Vagina (tissue), 2 donors: ENCODE measurements around the gene TSPAN33.

Source experiments
- POLR2A ChIP-seq, 2 donors: fragments of 450-650 bp; IDR thresholded peaks; one replicate each; pipeline ENCODE4 v1.6.1; 2017; ENCODE audit warnings: antibody characterized with exemption in 2 of 2, mild to moderate bottlenecking in 2 of 2, moderate library complexity in 2 of 2
- TF ChIP-seq, protein P1 (sequence below), 3 experiments: fragments of 450-650 bp in 2 of 3; fragments of 200-600 bp in 1 of 3; sonication (generic) in 1 of 3; IDR thresholded peaks; one replicate each; pipeline ENCODE4 v1.5.1; 2017 to 2019; ENCODE audit warnings: antibody characterized with exemption in 3 of 3, mild to moderate bottlenecking in 2 of 3, moderate library complexity in 2 of 3

DNA sequence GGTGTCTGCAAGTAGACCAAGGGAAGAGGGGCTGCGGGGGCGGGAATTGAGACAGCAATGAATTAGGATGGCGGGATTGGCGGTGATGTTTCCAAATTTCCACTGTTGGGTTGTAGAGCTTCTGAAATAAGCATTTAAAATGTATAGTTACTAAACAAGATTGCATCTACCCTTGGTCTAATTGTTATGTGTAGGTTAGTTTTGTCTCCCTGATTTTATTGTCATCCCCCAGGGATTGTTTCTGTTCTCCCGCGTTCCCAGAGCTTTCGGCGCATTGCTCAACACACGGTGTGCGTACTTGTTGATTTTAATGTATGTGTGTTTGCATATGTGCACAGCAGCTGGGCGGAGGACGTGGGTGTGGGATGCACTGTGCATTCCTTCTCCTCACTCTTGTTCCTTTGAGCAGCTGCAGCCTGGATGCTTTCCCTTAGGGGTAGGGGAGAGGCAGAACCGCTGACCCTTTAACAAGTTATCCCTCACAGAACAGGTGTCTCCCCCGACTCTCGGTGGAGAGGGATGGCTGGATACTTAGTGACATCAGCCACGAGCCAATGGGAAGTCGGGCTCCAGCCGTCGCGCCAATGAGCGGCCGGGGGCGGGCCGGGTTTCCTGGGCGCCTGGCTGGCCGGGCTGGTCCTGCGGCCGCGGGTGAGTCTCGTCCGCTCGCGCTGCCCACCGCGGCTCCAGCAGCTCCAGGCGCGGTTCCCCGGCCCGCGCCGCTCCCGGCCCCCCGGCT, at the start of gene TSPAN33:
- TF ChIP-seq, protein P1, sequence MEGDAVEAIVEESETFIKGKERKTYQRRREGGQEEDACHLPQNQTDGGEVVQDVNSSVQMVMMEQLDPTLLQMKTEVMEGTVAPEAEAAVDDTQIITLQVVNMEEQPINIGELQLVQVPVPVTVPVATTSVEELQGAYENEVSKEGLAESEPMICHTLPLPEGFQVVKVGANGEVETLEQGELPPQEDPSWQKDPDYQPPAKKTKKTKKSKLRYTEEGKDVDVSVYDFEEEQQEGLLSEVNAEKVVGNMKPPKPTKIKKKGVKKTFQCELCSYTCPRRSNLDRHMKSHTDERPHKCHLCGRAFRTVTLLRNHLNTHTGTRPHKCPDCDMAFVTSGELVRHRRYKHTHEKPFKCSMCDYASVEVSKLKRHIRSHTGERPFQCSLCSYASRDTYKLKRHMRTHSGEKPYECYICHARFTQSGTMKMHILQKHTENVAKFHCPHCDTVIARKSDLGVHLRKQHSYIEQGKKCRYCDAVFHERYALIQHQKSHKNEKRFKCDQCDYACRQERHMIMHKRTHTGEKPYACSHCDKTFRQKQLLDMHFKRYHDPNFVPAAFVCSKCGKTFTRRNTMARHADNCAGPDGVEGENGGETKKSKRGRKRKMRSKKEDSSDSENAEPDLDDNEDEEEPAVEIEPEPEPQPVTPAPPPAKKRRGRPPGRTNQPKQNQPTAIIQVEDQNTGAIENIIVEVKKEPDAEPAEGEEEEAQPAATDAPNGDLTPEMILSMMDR (IDR thresholded peaks at IDR 0.05): no peak
- no peak for TF ChIP-seq POLR2A (IDR thresholded peaks at IDR 0.05)
